Measurements from ENCODE around the gene FDCSP. TPM values are rescaled to one million over a fixed set of nuclear protein-coding genes. Genes with fewer than 3 reads are reported as not detected.

The FDCSP gene
- total RNA-seq, 1 experiment from 2014 or later, result not detected

- Histone ChIP-seq H3K27ac (no peak overlapping the region), H3K27me3 (ENCODE audit: insufficient read depth, low read depth) (no peaks in the 10 kb centered on the region), H3K4me3 (no peak overlapping the region), H2AFZ (no peak overlapping the region), H3K36me3 (ENCODE audit: low read depth) (no peaks in the 10 kb centered on the region), H3K9me2 (ENCODE audit: insufficient read depth) (no peaks in the 10 kb centered on the region), H3K79me2 (ENCODE audit: low read depth) (no peaks in the 10 kb centered on the region), H3K9me3 (ENCODE audit: insufficient read depth, low read depth) (no peaks in the 10 kb centered on the region), H3K4me2 (no peak overlapping the region), H4K20me1 (ENCODE audit: insufficient read depth) (no peaks in the 10 kb centered on the region), H3F3A (ENCODE audit: insufficient read depth, low read depth) (no peaks in the 10 kb centered on the region), H3K4me1 (replicated peaks; ENCODE audit: insufficient read depth) (no peaks in the 10 kb centered on the region)
- TF ChIP-seq CTCF (conservative IDR thresholded peaks at IDR 0.05) (no peak), EZH2 (IDR thresholded peaks at IDR 0.05; ENCODE audit: low read depth) (no peak)
- DNase-seq, result no peak
- BruUV-seq (replicated peaks), result no TSS peak
- intact Hi-C loops (cut with micrococcal nuclease; ENCODE audit: unreplicated experiment), result loop anchor here (5.0 to 10.0 kb wide), 2 partner anchors 495 to 863 kb away; no protein-coding TSS in a partner anchor
- CTCF ChIA-PET, result no interaction called here
- POLR2A ChIA-PET (ENCODE audit: unreplicated experiment), result no interaction called here
Measured at GRCh38 chr4:70179811-70180210, 46.1 kb upstream of the FDCSP start.

GRCh38 chr4:70181864-70182263 lies 44.1 kb upstream of the FDCSP start:
- CTCF ChIA-PET, result interaction anchor here (0.6 kb wide), 1 partner anchor 17 kb away, joined by 6 read pairs; no protein-coding TSS in a partner anchor

DNA sequence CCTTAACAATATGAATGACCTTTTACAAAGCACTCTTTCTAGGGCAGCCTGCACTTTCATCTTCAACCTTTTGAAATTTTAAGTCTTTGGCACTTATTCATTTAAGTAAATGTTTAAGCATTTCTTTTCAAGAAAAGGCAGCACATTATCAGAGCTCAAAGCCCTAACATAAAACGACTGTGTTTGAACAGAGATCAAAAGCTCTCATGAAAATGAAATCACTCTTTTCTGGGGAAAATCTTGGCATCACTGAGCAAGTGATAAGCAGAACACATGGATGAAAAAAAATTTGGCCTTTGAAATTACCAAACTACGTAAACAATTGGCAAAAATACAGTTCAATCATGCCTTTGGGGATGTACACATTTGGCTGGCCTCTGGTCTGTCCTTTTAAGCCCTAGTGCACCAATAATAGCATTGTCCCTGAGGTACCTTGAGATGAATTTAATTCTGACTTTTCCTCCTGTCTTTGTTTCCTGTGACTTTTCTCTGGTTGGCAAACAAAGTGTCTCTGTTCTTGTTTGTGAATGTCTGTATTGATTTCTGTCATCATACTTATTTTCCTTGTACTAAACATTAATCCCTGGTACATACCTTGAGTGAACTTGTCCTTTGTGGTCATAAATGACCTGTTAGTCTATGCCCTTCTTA lies 43.3 kb upstream of the FDCSP start:
- no peak for DNase-seq
- H3K36me3 ChIP-seq (ENCODE audit: low read depth), result no peaks in the 10 kb centered on the region
- TF ChIP-seq EZH2 (IDR thresholded peaks at IDR 0.05; ENCODE audit: low read depth) (no peak), CTCF (conservative IDR thresholded peaks at IDR 0.05) (no peak)
- POLR2A ChIA-PET (ENCODE audit: unreplicated experiment), result no interaction called here
- no peak overlapping the region for H3K4me2 ChIP-seq
- no peaks in the 10 kb centered on the region for H3K9me2 ChIP-seq (ENCODE audit: insufficient read depth)
- no peaks in the 10 kb centered on the region for H3K4me1 ChIP-seq (replicated peaks; ENCODE audit: insufficient read depth)
- H3K4me3 ChIP-seq, result no peak overlapping the region
- CTCF ChIA-PET, result interaction anchor here (0.6 to 1.3 kb wide), 4 partner anchors 16 to 377 kb away, joined by 3 to 6 read pairs (median 5); no protein-coding TSS in a partner anchor
- no peak overlapping the region for H3K27ac ChIP-seq
- no TSS peak for BruUV-seq (replicated peaks)
- no peaks in the 10 kb centered on the region for H3K27me3 ChIP-seq (ENCODE audit: insufficient read depth, low read depth)
- no peak overlapping the region for H2AFZ ChIP-seq
- no peaks in the 10 kb centered on the region for H3K9me3 ChIP-seq (ENCODE audit: insufficient read depth, low read depth)
- H3F3A ChIP-seq (ENCODE audit: insufficient read depth, low read depth), result no peaks in the 10 kb centered on the region
- intact Hi-C loops (cut with micrococcal nuclease; ENCODE audit: unreplicated experiment), result loop anchor here (1.0 to 10.0 kb wide), 4 partner anchors 87 to 865 kb away; no protein-coding TSS in a partner anchor
- H3K79me2 ChIP-seq (ENCODE audit: low read depth), result no peaks in the 10 kb centered on the region
- no peaks in the 10 kb centered on the region for H4K20me1 ChIP-seq (ENCODE audit: insufficient read depth)

More at GRCh38 chr4:70181864-70182263, 44.1 kb upstream of the FDCSP start:
- H3K9me3 ChIP-seq (ENCODE audit: insufficient read depth, low read depth), result no peaks in the 10 kb centered on the region
- H3K4me2 ChIP-seq, result no peak overlapping the region
- no peaks in the 10 kb centered on the region for H3K79me2 ChIP-seq (ENCODE audit: low read depth)
- POLR2A ChIA-PET (ENCODE audit: unreplicated experiment), result no interaction called here
- no peaks in the 10 kb centered on the region for H3K36me3 ChIP-seq (ENCODE audit: low read depth)
- no peaks in the 10 kb centered on the region for H3K9me2 ChIP-seq (ENCODE audit: insufficient read depth)
- no peak overlapping the region for H3K4me3 ChIP-seq
- no peaks in the 10 kb centered on the region for H3K4me1 ChIP-seq (replicated peaks; ENCODE audit: insufficient read depth)
- TF ChIP-seq CTCF (conservative IDR thresholded peaks at IDR 0.05), result no peak
- TF ChIP-seq EZH2 (IDR thresholded peaks at IDR 0.05; ENCODE audit: low read depth), result no peak
- no TSS peak for BruUV-seq (replicated peaks)
- intact Hi-C loops (cut with micrococcal nuclease; ENCODE audit: unreplicated experiment), result loop anchor here (2.0 to 10.0 kb wide), 3 partner anchors 285 to 865 kb away; no protein-coding TSS in a partner anchor
- H2AFZ ChIP-seq, result no peak overlapping the region
- DNase-seq, result no peak
- H3K27me3 ChIP-seq (ENCODE audit: insufficient read depth, low read depth), result no peaks in the 10 kb centered on the region
- no peaks in the 10 kb centered on the region for H3F3A ChIP-seq (ENCODE audit: insufficient read depth, low read depth)
- H3K27ac ChIP-seq, result no peak overlapping the region
- H4K20me1 ChIP-seq (ENCODE audit: insufficient read depth), result no peaks in the 10 kb centered on the region
